Activated naive CD8-positive, alpha-beta T cell (primary cell): ENCODE measurements around the gene MT4.
A peak's percentile ranks its signal among the peaks of the same experiment; 100 is the strongest.

Experiments
- H3K27ac Mint-ChIP-seq: one replicate; pipeline ENCODE4 v1.8.0; 2021; ENCODE audit warnings: mixed read lengths
- H3K27me3 Mint-ChIP-seq: one replicate; pipeline ENCODE4 v1.8.0; 2021; ENCODE audit warnings: mixed read lengths
- H3K36me3 Mint-ChIP-seq: one replicate; pipeline ENCODE4 v1.8.0; 2021; ENCODE audit warnings: mixed read lengths
- H3K4me1 Mint-ChIP-seq: one replicate; pipeline ENCODE4 v1.8.0; 2021; ENCODE audit warnings: low read depth, mixed read lengths
- H3K4me3 Mint-ChIP-seq: one replicate; pipeline ENCODE4 v1.8.0; 2021; ENCODE audit warnings: mild to moderate bottlenecking, mixed read lengths
- H3K9me3 Mint-ChIP-seq: one replicate; pipeline ENCODE4 v1.8.0; 2021; ENCODE audit warnings: low read depth, mixed read lengths

MT4 gene

DNA sequence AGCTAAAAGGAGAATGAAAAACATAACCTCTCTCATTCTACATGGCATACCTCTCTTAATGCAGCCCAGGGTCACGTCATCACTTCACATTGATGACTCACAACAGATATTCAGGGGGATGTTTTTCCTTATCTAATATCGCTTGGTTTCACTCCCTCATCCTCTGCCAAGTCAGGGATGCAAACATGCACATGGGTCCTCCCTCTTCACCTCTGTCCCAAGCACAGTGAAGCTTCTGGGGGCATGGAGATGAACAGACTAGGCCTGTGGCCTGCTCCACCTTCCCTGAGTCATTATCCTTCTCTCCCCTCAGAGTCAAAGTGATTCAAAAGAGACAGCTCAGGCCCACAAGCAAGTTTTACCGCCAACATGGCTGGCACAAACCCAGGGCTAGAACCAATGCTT, 41.2 kb downstream of the MT4 start:
- peaks cover 43% of the 10 kb centered on the region for H3K4me1 Mint-ChIP-seq
- peak overlapping the region; percentile 17 for H3K4me3 Mint-ChIP-seq
- H3K27me3 Mint-ChIP-seq: no peaks in the 10 kb centered on the region
- peak overlapping the region; percentile 87 for H3K27ac Mint-ChIP-seq
- H3K36me3 Mint-ChIP-seq: no peaks in the 10 kb centered on the region
- H3K9me3 Mint-ChIP-seq: no peaks in the 10 kb centered on the region

DNA sequence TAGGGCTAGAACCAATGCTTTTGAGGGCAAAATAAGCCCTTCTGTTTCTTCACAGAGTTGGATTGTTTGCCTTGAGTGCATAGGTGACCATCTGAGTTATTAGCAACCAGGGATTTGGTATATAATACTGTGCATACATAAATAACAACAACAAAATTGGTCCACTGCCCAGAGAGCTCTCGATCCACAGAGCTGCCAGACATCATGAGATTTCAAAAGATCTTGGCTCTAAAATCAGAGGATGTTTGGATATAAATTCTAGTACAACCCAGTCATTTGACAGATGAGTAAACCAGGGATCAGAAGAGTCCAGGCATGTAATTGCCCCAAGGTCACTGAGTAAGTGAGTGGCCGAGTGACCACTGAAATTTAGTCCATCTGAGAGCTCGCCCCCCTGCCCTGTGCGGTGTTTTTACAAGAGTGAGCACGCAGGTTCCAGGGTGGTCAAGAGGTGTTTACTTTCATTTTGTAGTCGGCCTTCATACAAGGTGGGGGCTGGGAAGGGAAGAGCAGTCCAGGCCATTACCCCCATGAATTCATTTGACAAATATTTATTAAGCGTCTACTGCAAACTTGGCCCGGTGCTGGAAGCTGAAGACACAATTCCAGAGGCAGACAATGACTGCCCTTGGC, 41.7 kb downstream of the MT4 start:
- Mint-ChIP-seq H3K36me3 (no peaks in the 10 kb centered on the region), H3K4me3 (peak overlapping the region; percentile 17), H3K4me1 (peaks cover 48% of the 10 kb centered on the region), H3K27ac (peak overlapping the region; percentile 87), H3K9me3 (no peaks in the 10 kb centered on the region), H3K27me3 (no peaks in the 10 kb centered on the region)

DNA sequence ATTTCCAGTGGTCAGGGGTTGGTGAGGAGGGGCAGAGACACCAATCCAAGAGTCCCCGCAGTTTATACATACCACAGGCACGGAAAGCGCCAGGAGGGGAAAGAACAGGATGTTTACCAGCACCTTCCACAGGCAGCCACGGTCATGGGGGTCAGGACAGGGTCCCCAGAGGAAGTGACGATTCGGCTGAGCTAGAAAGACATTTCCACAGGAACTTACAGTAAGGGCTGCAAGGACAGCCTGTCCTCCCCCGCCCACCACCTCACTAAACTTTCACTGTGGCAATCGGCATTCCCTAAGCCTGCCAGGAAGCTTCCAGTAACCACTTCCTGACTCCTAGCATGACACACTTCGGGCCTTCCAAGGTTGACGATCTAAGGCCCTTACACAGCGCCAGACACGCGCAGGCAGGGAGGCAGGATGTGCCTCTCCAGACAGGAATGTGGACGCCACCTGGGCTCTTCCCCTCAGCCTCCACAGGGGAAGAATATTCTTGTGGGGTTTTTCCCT, 42.3 kb downstream of the MT4 start:
- H3K9me3 Mint-ChIP-seq: no peaks in the 10 kb centered on the region
- H3K4me1 Mint-ChIP-seq: peaks cover 52% of the 10 kb centered on the region
- peak overlapping the region; percentile 79 for H3K4me3 Mint-ChIP-seq

DNA sequence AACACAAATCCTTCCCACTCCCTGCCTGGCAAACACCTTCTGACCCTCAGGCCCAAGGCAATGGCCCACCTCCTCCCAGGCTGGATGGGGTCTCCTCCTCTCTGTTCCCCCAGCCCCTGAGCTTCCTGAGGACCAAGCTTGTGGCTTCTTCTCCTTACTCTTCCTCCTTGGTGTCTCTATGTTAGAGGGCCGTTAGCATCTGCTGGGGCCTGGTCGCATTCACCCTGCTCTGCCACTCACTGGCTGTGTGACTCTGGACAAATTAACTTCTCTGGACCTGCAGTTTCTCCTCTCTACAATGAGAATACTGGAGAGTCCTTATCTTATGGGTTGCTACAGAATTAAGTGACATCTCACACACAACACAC, 42.8 kb downstream of the MT4 start:
- Mint-ChIP-seq H3K9me3 (no peaks in the 10 kb centered on the region), H3K36me3 (no peaks in the 10 kb centered on the region), H3K4me3 (peak overlapping the region; percentile 79), H3K4me1 (peaks cover 57% of the 10 kb centered on the region), H3K27ac (peak overlapping the region; percentile 87), H3K27me3 (no peaks in the 10 kb centered on the region)

More for the DNA sequence above, 42.3 kb downstream of the MT4 start:
- no peaks in the 10 kb centered on the region for H3K27me3 Mint-ChIP-seq
- no peaks in the 10 kb centered on the region for H3K36me3 Mint-ChIP-seq
- peak overlapping the region; percentile 87 for H3K27ac Mint-ChIP-seq

DNA sequence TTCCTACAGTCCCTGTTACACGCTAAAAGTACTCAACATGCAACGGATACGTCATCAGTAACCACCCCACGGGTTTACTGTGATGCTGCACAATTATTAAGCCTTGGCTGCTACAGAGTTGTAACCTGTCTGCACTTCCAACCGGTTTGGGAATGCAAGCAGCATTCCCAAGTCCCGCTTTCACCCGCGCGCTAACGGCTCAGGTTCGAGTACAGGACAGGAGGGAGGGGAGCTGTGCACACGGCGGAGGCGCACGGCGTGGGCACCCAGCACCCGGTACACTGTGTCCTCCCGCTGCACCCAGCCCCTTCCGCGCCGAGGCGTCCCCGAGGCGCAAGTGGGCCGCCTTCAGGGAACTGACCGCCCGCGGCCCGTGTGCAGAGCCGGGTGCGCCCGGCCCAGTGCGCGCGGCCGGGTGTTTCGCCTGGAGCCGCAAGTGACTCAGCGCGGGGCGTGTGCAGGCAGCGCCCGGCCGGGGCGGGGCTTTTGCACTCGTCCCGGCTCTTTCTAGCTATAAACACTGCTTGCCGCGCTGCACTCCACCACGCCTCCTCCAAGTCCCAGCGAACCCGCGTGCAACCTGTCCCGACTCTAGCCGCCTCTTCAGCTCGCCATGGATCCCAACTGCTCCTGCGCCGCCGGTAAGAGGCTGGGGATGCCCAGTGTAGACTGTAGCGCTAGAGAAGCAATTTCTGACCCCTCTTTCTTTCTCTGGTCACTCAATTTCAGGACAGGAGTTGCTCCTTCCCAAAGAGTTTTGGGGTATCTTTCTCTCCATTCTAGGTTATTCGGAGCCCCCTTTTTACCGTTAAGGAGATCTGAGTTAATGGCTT, 43.4 kb downstream of the MT4 start, which contains the start of gene MT2A:
Gene MT2A (plus strand): TSS at position 542 of the 833 bp plus-strand sequence. CDS start 72 bp downstream, at position 614.
- H3K4me3 Mint-ChIP-seq: peak within 1 kb of the TSS; percentile 98
- H3K27me3 Mint-ChIP-seq: no peaks in the 10 kb centered on the region
- peak within 1 kb of the TSS; percentile 98 for H3K27ac Mint-ChIP-seq
- H3K4me1 Mint-ChIP-seq: peaks cover 60% of the 10 kb centered on the region
- no peaks in the 10 kb centered on the region for H3K36me3 Mint-ChIP-seq
- no peaks in the 10 kb centered on the region for H3K9me3 Mint-ChIP-seq

DNA sequence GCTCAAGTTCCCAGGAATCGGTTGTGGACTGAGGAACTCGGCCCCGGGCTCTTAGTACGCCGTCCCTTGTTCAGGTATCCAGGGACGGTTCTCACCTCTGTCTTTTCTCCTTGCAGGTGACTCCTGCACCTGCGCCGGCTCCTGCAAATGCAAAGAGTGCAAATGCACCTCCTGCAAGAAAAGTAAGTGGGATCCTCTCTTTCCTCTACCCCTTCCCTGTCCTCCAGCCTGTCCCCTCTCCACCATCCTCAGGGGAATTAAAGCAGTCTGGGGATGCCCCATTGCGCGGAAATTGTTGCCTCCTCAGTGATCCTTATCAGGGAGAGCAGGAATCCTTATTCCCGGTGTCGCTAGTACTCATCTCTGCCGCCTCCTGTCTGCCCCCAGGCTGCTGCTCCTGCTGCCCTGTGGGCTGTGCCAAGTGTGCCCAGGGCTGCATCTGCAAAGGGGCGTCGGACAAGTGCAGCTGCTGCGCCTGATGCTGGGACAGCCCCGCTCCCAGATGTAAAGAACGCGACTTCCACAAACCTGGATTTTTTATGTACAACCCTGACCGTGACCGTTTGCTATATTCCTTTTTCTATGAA, 44.1 kb downstream of the MT4 start:
- Mint-ChIP-seq H3K36me3 (no peaks in the 10 kb centered on the region), H3K4me1 (peaks cover 67% of the 10 kb centered on the region), H3K9me3 (no peaks in the 10 kb centered on the region), H3K27me3 (no peaks in the 10 kb centered on the region), H3K27ac (peak overlapping the region; percentile 98), H3K4me3 (peak overlapping the region; percentile 98)

DNA sequence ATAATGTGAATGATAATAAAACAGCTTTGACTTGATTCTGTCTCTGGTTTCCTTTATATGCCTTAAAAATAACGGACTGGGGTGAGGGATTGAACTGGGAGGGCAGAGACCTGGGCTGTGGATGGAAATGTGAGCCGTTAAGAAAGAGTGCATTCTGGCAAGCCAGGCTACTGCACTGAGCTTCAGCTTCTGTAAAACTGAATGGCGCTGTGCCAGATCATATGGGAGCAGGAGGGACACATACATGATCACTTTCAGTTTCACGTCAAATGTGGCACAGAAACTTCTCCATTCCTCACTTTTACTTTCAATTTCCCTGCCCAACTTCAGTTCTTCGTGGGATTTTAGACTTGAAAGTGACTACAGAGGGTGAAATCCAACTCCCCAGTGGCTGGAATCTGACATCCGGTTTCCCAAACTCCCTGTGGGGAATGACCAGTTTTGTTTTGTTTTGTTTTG, 44.6 kb downstream of the MT4 start:
- no peaks in the 10 kb centered on the region for H3K36me3 Mint-ChIP-seq
- H3K9me3 Mint-ChIP-seq: no peaks in the 10 kb centered on the region
- peaks cover 72% of the 10 kb centered on the region for H3K4me1 Mint-ChIP-seq
- no peaks in the 10 kb centered on the region for H3K27me3 Mint-ChIP-seq
- peak overlapping the region; percentile 98 for H3K27ac Mint-ChIP-seq
- H3K4me3 Mint-ChIP-seq: peak overlapping the region; percentile 98

DNA sequence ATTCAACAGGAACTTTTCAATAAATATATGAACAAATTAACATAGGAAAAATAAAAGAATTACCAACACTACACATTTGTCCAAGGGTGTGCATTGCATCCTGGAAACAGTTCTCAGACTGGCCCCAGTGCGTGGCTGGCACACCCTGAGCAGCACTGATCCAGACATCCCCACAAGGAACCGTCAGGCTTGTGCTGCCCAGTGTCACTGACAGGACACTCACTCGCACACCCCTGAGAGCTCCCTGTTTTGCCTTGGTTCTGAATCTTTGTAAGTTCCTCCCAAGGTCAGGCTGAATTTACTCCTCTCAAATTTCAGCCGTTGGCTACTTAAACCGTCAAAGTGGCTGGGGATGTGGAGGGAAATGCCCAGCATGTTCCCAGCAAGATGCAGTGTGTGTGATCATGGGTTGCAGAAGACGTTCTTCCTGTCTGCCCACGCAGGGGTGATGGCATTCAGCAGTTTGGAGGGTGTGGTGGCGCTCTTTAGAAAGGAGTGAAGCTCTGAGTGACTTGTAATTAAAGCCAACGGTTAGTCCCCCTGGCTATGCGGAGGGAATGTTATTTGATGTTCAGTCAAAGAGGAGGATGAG, 45.2 kb downstream of the MT4 start:
- Mint-ChIP-seq H3K27ac (peak overlapping the region; percentile 98), H3K4me3 (peak overlapping the region; percentile 98), H3K9me3 (no peaks in the 10 kb centered on the region), H3K4me1 (peaks cover 76% of the 10 kb centered on the region), H3K36me3 (no peaks in the 10 kb centered on the region), H3K27me3 (no peaks in the 10 kb centered on the region)

DNA sequence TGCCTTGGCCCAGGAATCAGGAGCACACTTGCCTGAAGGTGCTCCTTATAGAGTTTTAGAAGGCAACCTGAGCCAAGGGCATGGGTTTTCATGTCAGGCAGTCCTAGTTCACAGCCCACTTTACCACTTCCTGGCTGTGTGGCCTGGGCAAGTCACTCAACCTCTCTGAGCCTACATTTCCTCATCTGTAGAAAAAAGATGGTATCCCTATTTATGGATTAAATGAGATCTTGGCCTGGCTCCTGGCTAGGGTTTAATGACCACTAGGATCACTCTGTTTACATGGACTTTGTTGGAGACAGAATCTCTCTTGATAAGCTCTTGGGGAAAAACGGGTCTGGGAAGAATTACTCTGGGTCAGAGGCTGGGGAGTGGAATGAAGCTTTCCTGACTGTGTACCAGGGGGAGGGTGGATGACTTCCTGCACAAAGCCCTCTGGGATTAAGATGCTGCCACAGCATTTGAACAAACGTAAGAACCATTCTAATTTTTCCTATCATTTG, 45.8 kb downstream of the MT4 start:
- Mint-ChIP-seq H3K9me3 (no peaks in the 10 kb centered on the region), H3K4me3 (peak overlapping the region; percentile 98), H3K4me1 (peaks cover 75% of the 10 kb centered on the region), H3K27me3 (no peaks in the 10 kb centered on the region), H3K36me3 (no peaks in the 10 kb centered on the region), H3K27ac (peak overlapping the region; percentile 98)

DNA sequence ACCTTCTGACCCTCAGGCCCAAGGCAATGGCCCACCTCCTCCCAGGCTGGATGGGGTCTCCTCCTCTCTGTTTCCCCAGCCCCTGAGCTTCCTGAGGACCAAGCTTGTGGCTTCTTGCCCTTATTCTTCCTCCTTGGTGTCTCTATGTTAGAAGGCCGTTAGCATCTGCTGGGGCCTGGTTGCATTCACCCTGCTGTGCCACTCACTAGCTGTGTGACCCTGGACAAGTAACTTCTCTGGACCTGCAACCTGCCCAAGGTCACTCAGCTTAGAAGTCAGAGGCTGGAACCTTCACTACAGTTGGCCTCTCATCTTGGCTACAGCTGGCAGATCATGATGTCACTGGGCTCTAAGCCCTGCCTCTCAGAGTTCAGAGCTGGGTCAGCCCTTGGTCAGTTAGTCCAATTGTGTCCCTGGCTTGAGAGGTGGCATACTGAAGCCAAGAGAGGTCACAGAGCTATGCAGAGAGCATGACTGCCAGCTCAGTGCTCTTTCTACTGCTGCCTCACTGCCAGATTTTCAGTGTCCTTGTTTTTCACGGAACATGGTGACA, 46.5 kb downstream of the MT4 start:
- peak overlapping the region; percentile 63 for H3K4me3 Mint-ChIP-seq
- H3K27ac Mint-ChIP-seq: peak overlapping the region; percentile 98
- H3K9me3 Mint-ChIP-seq: no peaks in the 10 kb centered on the region
- H3K27me3 Mint-ChIP-seq: no peaks in the 10 kb centered on the region
- no peaks in the 10 kb centered on the region for H3K36me3 Mint-ChIP-seq
- peaks cover 68% of the 10 kb centered on the region for H3K4me1 Mint-ChIP-seq

DNA sequence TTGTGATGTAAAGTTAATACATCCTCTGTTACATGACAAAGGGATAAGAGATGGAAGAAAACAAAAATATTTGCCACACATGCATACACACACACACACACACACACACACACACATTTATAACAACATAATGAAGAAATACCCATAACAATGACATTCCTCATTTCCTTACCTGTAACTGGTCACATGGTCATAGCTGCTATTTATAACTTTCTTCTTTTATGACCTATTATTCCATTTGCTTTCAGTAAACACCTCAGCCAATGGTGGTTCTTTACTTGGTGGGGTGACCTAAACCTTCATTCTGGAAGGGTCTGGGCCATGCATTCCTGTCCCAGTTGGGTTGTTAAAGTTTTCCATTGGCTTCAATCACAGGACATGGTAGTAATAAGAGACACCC, 48.8 kb downstream of the MT4 start:
- H3K27ac Mint-ChIP-seq: peak overlapping the region; percentile 69
- no peaks in the 10 kb centered on the region for H3K27me3 Mint-ChIP-seq
- H3K4me1 Mint-ChIP-seq: peaks cover 65% of the 10 kb centered on the region
- no peaks in the 10 kb centered on the region for H3K9me3 Mint-ChIP-seq
- H3K36me3 Mint-ChIP-seq: no peaks in the 10 kb centered on the region
- H3K4me3 Mint-ChIP-seq: peak overlapping the region; percentile 24

DNA sequence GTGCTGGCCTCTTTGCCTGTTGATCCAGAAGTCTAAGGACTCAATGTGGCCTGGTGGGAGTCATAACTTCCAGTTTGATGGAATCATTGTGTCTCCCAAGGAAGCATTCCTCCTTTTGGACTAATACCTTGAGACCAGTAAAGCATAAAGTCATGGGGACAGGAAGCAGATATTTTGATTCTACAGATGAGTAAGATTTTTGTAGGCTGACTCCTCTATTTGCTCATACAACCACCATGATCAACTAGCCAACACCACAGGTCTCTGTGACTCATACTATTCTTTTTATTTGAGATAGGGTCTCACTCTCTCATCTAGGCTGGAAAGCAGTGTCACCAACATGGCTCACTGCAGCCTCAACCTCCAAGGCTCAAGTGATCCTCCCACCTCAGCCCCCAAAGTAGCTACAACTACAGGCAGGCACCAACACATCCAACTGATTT, 49.7 kb downstream of the MT4 start:
- no peaks in the 10 kb centered on the region for H3K9me3 Mint-ChIP-seq
- H3K36me3 Mint-ChIP-seq: no peaks in the 10 kb centered on the region
- no peaks in the 10 kb centered on the region for H3K27me3 Mint-ChIP-seq
- H3K4me3 Mint-ChIP-seq: peak overlapping the region; percentile 24
- H3K27ac Mint-ChIP-seq: peak overlapping the region; percentile 69
- peaks cover 61% of the 10 kb centered on the region for H3K4me1 Mint-ChIP-seq

DNA sequence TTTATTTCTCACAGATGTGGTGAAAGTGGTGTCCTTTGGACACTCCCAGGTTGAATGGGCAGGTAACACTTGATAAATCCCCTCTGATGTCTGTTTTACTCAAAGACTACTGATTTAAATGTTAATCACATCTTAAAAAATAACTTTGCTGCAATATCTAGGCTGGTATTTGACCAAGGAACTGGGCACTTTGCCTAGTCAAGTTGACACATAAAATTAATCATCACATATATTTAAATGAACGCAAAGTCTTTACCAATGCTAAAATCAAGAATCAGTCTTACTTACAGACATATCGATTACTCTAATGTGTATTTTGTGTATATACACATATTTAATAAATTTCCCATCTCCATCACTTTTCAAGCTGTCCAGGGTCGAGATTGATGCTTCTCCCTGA, 50.5 kb downstream of the MT4 start:
- H3K4me3 Mint-ChIP-seq: no peak overlapping the region
- H3K27me3 Mint-ChIP-seq: no peaks in the 10 kb centered on the region
- H3K36me3 Mint-ChIP-seq: no peaks in the 10 kb centered on the region
- no peaks in the 10 kb centered on the region for H3K9me3 Mint-ChIP-seq
- no peak overlapping the region for H3K27ac Mint-ChIP-seq
- peaks cover 55% of the 10 kb centered on the region for H3K4me1 Mint-ChIP-seq

DNA sequence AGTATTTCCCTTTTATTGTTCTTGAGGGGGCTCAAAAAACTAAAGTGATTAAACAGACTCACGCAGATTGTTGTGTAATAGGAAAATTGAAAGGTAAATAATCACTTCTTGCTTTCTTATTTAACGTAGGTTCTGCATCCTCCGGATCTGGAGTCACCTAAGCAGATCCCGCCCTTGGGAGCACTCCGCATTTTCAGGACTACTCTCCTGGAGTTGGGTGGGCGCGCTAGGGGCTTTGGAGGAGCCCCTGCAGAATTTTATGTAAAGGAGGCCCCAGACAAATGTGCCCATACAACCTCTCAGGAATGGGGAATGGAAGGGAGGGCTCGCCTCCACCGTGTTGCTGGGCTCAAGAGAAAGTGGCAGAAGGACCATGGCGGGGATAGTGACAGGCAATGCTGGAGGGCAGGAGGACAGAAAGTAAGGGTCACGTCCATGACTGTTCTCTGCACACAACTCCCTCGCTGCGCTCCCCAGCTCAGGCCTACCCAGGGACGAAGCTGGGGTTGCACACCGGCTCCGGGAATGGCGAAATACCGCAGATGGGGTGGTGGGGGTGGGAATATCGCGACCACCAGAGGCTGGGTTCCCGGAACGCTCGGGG, 51.8 kb downstream of the MT4 start:
- Mint-ChIP-seq H3K36me3 (no peaks in the 10 kb centered on the region), H3K4me1 (peaks cover 42% of the 10 kb centered on the region), H3K9me3 (no peaks in the 10 kb centered on the region), H3K27me3 (no peaks in the 10 kb centered on the region), H3K27ac (no peak overlapping the region), H3K4me3 (peak overlapping the region; percentile 68)
